GM12872 (cell line): ENCODE results near the gene ADGRD1.

Experiments
- TF ChIP-seq, protein P1 (sequence below): IDR thresholded peaks from 3 replicates; pipeline ENCODE4 v1.5.1; 2011; ENCODE audit warnings: low read depth, mild to moderate bottlenecking, low read length, moderate library complexity; ENCODE audit not compliant: insufficient read depth

Gene ADGRD1

DNA sequence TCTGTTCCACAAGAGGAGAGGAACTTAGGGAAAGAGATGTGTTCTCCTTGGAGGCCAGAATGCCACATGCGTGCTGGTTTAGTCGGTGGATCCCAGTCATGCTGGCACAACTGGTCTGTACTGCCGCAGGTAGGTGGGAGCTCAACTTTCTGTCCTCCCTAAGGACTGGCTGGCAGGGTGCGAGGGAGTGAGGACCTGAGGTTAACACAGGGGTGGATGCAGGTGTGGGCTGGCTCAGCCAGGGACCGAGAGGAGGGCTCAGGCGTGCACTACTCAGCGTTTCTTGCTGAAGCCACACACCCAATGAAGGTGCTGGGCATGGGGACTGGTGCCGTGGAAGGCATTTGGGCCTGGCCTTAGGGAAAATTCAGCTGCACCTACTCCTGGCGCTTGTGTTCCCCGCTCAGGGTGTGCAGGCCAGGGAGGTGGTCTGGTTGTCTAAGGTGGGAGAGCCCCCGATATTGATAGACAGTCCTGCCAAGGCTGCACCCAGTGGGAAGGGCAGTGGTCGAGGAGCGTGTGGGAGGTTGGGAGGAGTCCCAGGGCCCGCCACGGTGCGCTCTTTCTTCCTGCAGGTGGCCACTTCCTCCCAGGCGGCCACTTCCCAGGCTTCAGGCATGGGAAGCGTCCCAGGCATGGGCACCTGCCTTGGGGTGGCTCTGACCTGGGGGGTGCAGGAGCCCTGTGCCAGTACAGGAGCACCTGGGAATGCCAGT lies 138.4 kb downstream of the ADGRD1 start:
- TF ChIP-seq, protein P1, sequence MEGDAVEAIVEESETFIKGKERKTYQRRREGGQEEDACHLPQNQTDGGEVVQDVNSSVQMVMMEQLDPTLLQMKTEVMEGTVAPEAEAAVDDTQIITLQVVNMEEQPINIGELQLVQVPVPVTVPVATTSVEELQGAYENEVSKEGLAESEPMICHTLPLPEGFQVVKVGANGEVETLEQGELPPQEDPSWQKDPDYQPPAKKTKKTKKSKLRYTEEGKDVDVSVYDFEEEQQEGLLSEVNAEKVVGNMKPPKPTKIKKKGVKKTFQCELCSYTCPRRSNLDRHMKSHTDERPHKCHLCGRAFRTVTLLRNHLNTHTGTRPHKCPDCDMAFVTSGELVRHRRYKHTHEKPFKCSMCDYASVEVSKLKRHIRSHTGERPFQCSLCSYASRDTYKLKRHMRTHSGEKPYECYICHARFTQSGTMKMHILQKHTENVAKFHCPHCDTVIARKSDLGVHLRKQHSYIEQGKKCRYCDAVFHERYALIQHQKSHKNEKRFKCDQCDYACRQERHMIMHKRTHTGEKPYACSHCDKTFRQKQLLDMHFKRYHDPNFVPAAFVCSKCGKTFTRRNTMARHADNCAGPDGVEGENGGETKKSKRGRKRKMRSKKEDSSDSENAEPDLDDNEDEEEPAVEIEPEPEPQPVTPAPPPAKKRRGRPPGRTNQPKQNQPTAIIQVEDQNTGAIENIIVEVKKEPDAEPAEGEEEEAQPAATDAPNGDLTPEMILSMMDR = no peak

- TF ChIP-seq, protein P1 = 0 out of 3 replicates have a peak, but pooled peaks have one; percentile 21
Observed at GRCh38 chr12:131092901-131093603, 139.3 kb downstream of the ADGRD1 start.

- TF ChIP-seq, protein P1 = no peak
Observed at GRCh38 chr12:131093604-131093955, 139.9 kb downstream of the ADGRD1 start.

GRCh38 chr12:131093971-131094830 lies 140.5 kb downstream of the ADGRD1 start:
- TF ChIP-seq, protein P1 = no peak

DNA sequence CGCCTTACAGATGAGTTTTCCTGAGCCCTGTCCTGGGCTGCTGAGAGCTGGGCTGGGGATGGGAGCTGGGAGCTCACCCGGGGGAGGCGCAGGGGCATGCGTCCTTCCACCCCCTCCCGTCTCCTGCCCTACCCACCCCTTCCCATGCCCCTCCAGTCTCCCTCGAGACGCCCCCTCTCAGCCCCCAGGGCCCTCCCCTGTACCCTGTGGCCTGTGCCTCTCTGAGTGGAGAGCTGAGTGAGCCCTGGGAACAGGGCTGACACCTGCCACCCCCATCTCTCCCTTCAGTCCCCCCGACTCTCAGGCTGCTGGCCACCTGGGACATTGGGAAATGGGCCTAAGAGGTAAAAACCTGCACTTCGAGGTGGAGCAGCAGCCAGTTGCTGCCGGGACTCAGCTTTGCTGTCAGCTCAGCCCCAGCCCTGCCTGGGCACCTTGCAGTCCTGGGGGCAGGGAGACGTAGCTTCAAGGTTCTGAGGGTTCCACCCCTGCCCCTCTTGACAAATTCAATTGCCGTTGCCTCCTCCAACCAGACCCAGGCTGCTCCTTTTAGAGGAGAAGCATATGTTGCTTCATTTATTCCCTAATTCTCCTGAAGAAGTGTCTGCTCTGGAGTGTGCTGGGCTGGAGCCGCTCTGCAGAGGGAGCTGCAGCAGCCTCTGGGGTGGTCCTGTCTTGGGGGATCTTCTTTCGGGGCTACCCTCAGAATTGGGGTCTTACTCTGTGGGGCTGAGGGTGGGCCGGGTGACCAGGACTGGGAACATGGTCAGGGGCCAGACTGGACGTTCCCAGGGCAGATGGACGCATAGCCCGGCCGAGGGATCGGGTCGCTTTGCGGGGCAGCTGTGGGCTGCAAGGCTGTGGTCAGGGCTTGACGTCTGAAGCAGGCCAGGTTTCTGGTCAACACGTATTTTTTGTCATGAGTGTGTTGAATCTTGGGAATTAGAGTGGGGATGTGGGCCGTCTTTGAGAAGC lies 141.4 kb downstream of the ADGRD1 start:
- TF ChIP-seq, protein P1 = no peak

GRCh38 chr12:131095826-131096680 lies 142.3 kb downstream of the ADGRD1 start:
- TF ChIP-seq, protein P1 = no peak
